GM21423 (cell line): ENCODE results near the gene FOXO1.
A peak's percentile ranks its signal among the peaks of the same experiment; 100 is the strongest.

ENCODE experiments used
- ATAC-seq: cut with Tn5 transposase; IDR thresholded peaks from one replicate; pipeline ENCODE4 v1.9.1; 2021; ENCODE audit warnings: mild to moderate bottlenecking, moderate library complexity; ENCODE audit not compliant: unreplicated experiment

The FOXO1 gene

GRCh38 chr13:40611004-40611403 lies 55.4 kb downstream of the FOXO1 start:
- no peak for ATAC-seq

GRCh38 chr13:40609972-40610726 lies 56.3 kb downstream of the FOXO1 start:
- ATAC-seq = no peak

DNA sequence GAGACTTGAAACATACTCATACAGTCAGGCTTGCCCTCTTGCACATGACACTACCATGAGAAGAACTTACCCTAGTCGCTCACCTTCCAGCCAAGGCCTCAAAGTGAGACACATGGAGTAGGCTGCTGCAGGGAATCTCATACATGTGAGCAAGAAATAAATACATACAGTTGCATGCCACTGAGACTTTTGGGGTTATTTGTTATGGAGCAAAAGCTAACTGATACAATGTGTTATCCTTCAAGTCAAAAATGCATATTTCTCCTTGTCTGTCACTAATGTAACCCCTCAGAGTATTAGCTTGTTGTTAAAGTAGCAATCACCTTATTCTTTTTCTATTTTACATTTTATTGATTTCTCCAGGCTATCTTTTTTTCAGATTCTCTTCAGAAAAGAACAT lies 58.1 kb downstream of the FOXO1 start:
- no peak for ATAC-seq

GRCh38 chr13:40605573-40605972 lies 60.9 kb downstream of the FOXO1 start:
- no peak for ATAC-seq

DNA sequence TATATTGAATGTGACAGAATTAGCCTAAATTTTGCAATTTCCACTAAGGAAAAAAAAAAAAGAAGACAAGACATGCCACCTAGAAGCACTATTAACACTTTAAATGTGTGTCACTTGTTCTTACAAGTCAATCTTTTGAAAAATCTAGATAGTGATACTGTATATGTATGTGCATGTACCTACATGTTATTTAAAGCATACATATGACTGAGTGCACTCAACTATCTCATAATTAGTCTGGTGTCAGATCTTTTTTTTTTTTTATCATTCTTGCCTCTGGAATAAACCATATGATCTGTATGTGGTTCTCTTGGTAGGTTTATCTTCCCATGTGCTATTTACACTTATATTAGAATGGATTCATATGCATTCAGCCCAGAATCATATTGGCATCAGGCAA lies 62.3 kb downstream of the FOXO1 start:
- no peak for ATAC-seq

DNA sequence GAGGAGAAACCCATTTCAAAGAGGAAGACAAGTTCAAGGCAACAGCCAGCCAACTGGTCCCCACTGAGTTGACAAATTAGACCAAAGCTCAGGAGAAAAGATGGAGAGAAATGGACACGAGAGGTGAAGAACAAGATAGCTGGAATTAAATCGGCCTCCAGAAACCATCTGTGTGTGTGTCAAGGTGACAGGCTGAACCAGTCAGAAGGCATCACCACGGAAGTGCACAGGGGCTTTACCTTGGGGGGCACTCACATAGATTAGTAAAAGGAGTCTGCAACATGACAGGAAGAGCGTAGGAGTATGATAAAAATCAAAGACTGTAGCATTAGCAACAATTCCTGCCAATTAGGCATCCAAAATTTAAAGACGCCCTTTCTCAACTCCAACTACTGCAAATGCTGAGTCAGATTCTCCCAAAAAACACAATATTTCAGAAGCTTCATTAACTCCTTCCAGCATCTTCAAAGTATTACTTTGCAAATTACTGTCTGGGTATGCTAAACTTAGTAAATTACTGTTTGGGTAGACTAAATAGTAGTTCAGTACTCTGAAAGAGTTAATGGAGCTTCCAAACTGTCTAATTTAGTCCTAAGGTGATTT lies 66.2 kb downstream of the FOXO1 start:
- no peak for ATAC-seq

DNA sequence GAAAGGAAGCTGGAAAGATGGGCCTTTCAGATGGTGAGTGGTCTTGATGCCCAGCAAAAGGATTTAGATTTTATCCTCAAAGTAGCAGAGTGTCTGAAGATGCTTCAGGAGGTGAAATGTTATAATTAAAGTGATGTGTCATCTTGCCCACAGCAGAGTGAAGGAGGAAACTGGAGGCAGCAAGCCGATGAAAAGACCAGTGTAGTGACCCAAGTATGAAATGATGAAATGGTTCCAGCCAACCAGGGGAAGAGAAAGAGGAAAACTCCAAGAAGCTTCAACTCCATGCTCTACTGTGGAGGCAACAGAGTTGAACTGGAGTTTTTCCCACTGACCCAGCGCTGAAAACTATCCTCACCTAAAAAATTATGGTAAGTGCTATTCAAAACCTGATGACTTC lies 66.7 kb downstream of the FOXO1 start:
- ATAC-seq = no peak

GRCh38 chr13:40599124-40599523 lies 67.3 kb downstream of the FOXO1 start:
- ATAC-seq = no peak

- no peak for ATAC-seq
These were observed 67.9 kb downstream of the FOXO1 start for GRCh38 chr13:40598569-40598968.

DNA sequence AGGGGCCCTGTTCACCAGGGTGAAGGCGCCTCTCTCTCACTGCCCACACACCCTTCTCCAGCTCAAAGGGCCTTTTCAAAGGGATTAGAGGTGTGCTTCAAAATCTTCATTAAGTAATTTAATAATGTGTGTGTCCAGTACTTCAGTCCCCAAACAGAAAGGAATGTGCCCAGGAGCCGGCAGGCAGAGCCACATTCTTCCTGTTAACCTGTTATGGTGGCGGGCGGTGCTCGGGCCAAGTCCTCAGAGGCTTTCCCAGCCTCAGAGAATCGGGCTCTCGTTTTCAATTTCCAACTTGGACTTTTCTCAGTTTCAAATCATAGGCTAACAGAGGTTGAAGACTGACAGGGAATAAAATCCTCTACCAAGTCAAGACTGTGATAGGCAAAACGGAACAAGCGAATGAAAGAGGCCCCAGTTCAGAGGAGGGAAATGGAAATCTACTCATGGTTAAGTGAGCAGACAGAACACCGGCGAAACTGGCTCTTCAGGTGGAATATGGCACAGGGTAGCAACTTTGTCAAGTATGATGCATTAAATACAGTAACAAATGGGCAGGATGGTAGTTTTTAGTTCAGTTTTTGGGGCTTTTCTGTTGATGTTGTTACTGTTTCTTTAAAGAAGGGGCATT lies 68.6 kb downstream of the FOXO1 start:
- ATAC-seq = no peak

DNA sequence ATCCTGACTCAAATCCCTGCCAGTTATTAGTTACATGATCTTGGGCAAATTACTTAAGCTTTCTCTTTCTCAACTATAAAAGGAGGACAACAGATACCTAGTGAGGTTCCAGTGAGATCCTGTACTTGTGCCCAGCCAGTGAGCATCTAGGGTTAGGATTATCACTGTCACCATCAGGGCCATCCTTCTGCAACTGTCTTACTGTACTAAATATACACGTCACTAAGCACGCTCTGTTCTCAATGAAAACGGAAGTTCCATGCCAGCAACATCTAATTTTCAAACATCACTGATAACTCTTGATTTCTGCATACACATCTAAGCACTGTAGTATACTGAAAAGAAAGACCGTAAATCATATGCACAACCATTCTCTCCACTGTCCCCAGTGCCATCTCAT lies 70.0 kb downstream of the FOXO1 start:
- ATAC-seq = no peak

DNA sequence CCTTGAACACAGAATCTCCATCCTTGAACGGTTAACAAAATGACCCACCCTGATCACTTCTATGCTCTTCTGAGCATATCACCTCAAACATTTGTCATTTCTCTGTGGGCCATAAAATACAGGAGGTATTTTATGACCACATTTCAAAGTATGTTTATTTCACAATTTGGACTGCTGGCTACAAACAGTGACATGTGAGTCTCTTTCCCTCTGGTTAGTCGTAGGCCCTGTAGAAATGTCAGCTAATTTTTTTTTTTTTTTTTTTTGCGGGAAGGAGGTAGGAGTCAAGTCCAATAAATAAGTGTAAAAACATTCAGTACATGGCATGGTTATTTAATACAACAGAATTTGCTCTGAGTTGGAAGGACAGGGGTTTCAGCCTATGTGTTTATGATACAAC lies 70.7 kb downstream of the FOXO1 start:
- ATAC-seq = no peak

- ATAC-seq = no peak
These were observed 74.4 kb downstream of the FOXO1 start for GRCh38 chr13:40592035-40592434.

- ATAC-seq = no peak
These were observed 75.3 kb downstream of the FOXO1 start for GRCh38 chr13:40591091-40591490.

GRCh38 chr13:40590112-40590862 lies 76.2 kb downstream of the FOXO1 start:
- no peak for ATAC-seq

- peak; percentile 93 for ATAC-seq
These were observed 76.9 kb downstream of the FOXO1 start for GRCh38 chr13:40589285-40590109.

DNA sequence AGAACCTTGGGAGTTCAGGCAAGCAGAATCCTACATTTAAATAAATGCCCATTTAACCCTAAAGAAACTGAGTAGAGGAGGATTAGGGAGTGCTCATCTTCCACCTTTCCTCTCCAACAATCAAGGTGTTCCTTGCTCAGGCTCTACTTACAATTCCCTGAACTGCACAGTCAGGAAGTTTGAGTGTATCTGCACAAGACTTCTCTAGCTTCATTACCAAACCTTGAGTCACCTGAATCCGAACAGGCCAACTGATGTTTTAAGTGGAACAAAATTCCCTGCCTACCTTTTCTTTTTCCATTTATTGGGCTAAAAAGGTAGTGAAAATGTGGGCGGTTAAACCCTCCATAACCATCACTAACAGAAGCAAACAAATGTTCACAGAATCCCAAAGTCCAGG lies 78.3 kb downstream of the FOXO1 start:
- ATAC-seq = no peak

DNA sequence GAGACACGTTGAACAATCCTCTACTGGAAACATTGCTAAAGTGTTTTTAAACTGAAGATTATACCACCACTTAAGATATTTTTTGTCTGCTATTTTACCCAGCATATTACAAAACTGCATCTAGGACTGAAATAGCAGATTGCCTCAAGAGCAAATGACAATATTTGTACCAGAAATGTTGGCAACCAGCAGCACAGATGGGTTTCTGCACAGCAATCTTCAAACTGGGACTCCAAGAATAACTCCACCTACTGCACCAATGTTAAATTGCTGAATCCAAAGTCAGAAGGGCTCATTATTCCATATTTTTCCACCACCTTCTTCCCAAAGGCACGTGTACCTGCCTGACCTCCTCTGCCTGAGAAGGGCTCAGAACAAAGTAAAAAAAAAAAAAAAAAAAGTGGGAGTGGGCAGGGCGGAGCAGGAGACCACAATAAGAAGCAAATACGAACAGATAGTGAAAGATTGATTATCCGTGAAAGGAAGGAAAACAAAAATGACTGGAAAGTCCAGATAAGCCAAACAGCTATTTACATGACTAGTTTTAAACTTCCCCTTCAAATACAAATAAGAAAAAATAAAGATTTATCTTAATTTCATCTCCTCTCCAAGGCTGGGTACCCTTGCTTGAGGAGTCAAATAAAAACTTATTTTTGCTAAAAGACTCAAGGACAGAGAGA lies 79.4 kb downstream of the FOXO1 start:
- ATAC-seq = no peak

DNA sequence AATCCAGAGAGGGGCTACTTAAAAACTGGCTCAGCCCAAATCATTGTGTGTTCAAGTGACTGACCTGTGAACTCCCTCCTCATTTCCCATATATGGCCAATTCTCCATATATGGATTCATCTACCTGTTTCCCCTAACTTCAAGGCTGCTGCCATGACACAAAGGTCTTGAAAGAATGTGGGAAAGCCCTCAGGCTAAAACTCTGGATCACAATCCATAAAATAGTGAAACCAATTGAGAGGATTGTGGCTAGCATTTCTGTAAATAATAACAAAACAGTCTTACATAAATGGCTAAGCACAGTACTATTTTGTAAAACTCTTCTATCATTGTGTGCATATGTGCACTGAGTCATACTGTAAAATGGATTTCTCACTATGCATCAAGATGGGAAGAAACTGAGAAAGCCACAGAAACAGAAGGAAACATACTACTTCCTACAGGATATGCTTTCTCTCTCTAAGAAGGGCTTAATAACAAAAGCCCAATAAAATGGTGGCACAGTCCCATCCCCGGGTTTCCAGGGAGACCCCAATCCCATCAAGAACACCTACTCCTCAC lies 80.5 kb downstream of the FOXO1 start:
- ATAC-seq = no peak

DNA sequence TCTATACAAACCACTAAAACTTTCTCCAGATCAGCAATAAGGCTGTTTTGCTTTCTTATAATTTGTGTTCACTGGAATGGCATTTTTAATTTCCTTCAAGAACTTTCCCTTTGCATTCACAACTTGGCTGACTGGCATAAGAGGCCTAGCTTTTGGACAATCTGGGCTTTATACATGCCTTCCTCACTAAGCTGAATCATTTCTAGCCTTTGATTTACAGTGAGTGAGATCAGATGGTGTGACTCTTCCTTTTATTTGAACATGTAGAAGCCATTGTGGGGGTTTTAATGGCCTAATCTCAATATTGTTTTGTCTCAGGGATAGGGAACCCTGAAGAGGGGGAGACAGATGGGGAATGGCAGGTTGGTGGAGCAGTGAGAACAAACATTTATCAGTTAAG lies 82.7 kb downstream of the FOXO1 start:
- ATAC-seq = no peak
